Raji (cell line): ENCODE data around the gene GNAO1.

ENCODE experiments used
- POLR2A ChIP-seq: IDR thresholded peaks from 2 replicates; pipeline ENCODE4 v1.6.1; 2011; ENCODE audit warnings: low read depth, low read length, control low read depth; ENCODE audit not compliant: insufficient read depth

Gene GNAO1

GRCh38 chr16:56343661-56344517 is 152.6 kb downstream of the GNAO1 start:
- TF ChIP-seq POLR2A, result no peak

- no peak for TF ChIP-seq POLR2A
Measured at GRCh38 chr16:56344518-56345405, 153.5 kb downstream of the GNAO1 start.

- no peak for TF ChIP-seq POLR2A
Measured at GRCh38 chr16:56345406-56346050, 154.2 kb downstream of the GNAO1 start.

GRCh38 chr16:56346131-56346890 is 155.0 kb downstream of the GNAO1 start:
- TF ChIP-seq POLR2A, result no peak

- no peak for TF ChIP-seq POLR2A
Measured at GRCh38 chr16:56347166-56347565, 155.9 kb downstream of the GNAO1 start.

GRCh38 chr16:56347670-56348069 is 156.4 kb downstream of the GNAO1 start:
- no peak for TF ChIP-seq POLR2A

GRCh38 chr16:56348168-56349085 is 157.1 kb downstream of the GNAO1 start:
- TF ChIP-seq POLR2A, result no peak

GRCh38 chr16:56349086-56349415 is 157.8 kb downstream of the GNAO1 start:
- TF ChIP-seq POLR2A, result no peak

GRCh38 chr16:56349711-56350161 is 158.4 kb downstream of the GNAO1 start:
- TF ChIP-seq POLR2A, result no peak

- TF ChIP-seq POLR2A, result no peak
Measured at GRCh38 chr16:56350491-56351405, 159.5 kb downstream of the GNAO1 start.

- TF ChIP-seq POLR2A, result no peak
Measured at GRCh38 chr16:56351481-56351880, 160.2 kb downstream of the GNAO1 start.

GRCh38 chr16:56352351-56353053 is 161.2 kb downstream of the GNAO1 start:
- TF ChIP-seq POLR2A, result no peak
